Measurements from ENCODE around the gene SYTL1. TPM values are rescaled to one million over a fixed set of nuclear protein-coding genes. Genes with fewer than 3 reads are reported as not detected.

SYTL1 gene
- total and polyA plus RNA-seq, 4 experiments from 2014 or later: 99.7 to 158 (median 144) TPM

DNA sequence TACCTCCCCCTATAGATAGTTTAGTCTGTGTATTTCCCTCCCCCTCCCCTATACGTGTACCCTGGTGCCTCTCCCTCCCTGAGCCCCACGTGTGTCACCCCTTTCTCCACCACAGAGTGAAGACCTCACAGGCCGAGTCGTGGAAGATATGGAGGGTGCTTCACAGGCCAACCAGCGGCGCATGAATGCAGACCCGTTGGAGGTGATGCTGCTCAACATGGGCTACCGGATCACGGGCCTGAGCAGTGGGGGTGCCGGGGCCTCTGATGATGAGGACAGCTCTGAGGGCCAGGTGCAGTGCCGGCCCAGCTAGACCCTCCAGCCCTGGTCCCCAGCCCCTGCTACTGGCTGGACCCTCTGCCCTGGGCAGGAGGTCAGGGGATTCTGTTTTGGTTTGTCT lies 35.8 kb upstream of the SYTL1 start:
- H3K4me3 Mint-ChIP-seq: no peak overlapping the region
- H3K36me3 Mint-ChIP-seq: peaks cover 12 to 42% of the 10 kb centered on the region in 2 donors
- peaks cover 17% of the 10 kb centered on the region for H3K36me3 ChIP-seq (ENCODE audit: insufficient read depth, low read length)

DNA sequence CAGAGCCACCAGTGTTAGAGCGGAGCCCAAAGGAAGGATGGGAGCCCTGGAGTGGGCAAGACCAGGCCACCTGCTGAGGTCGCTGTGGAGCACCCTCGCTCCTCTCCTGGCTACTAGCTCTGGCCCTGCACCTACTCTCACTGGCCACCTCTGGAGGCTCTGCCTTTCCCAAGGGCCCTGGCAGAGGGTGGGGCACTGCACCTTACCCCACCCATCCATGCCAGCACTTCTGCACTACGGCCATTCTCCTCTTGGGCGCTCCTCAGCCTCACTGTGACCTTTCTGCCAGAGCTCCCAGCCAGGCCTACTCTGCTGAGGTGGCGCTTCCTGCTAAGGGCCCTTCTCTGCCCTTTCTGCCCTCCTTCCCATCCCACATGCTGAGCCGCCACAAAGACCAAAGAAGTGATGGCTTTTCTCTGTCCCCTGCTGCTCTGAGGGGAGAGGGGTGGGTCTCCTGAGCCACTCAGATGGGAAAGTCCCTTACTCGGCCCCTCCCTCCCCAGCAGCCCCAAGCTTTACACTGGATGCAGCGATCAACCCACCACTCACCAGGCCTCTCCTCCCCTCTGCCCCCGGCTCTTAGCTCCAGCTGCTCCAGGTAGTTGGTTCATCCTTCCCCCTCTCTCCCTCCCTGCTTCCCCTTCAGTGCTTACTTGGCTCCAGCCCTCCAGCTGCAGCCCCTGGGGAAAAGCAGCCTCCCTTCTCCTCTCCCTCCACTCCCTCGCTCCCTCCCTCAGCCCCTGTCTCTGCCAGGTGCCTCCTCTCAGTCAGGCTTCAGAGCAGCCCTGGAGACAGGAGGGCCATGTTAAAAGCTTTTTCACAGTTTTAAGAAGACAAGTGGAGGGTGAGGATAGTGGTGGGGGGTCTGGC lies 34.7 kb upstream of the SYTL1 start:
- Mint-ChIP-seq H3K27ac (no peak overlapping the region), H3K27me3 (no peaks in the 10 kb centered on the region), H3K9me3 (no peaks in the 10 kb centered on the region), H3K4me3 (no peak overlapping the region), H3K4me1 (no peaks in the 10 kb centered on the region), H3K36me3 (peaks cover 10 to 33% of the 10 kb centered on the region in 2 donors)
- Histone ChIP-seq H3K9me3 (ENCODE audit: control insufficient read depth in 1 of 2, low read length in 2 of 2) (no peaks in the 10 kb centered on the region), H3K4me1 (ENCODE audit: insufficient read depth, low read length) (no peaks in the 10 kb centered on the region), H3K27me3 (ENCODE audit: insufficient read depth, low read length) (no peaks in the 10 kb centered on the region), H3K4me3 (ENCODE audit: low read length in 2 of 2) (no peak overlapping the region), H3K36me3 (ENCODE audit: insufficient read depth, low read length) (peaks cover 10% of the 10 kb centered on the region), H3K27ac (ENCODE audit: low read depth, low read length) (no peak overlapping the region)
- DNase-seq: no peak
- ChIA-PET POLR2A (ENCODE audit: partially characterized antibody) (no interaction called here), CTCF (ENCODE audit: partially characterized antibody) (interaction anchor here (1.5 to 4.1 kb wide), 6 partner anchors 9 to 205 kb away, joined by 3 to 38 read pairs (median 6); no protein-coding TSS in a partner anchor)
- intact Hi-C loops (cut with micrococcal nuclease): no loop called here

More for the DNA sequence above, 35.8 kb upstream of the SYTL1 start:
- no peak overlapping the region for H3K27ac ChIP-seq (ENCODE audit: low read depth, low read length)
- no peak overlapping the region for H3K4me3 ChIP-seq (ENCODE audit: low read length in 2 of 2)
- DNase-seq: no peak
- no peaks in the 10 kb centered on the region for H3K27me3 ChIP-seq (ENCODE audit: insufficient read depth, low read length)
- intact Hi-C loops (cut with micrococcal nuclease): no loop called here
- Mint-ChIP-seq H3K27ac (no peak overlapping the region), H3K9me3 (no peaks in the 10 kb centered on the region), H3K27me3 (no peaks in the 10 kb centered on the region), H3K4me1 (no peaks in the 10 kb centered on the region)
- ChIA-PET POLR2A (ENCODE audit: partially characterized antibody) (no interaction called here), CTCF (ENCODE audit: partially characterized antibody) (interaction anchor here (2.2 to 4.1 kb wide), 2 partner anchors 8 to 12 kb away, joined by 7 to 38 read pairs; no protein-coding TSS in a partner anchor)
- H3K4me1 ChIP-seq (ENCODE audit: insufficient read depth, low read length): no peaks in the 10 kb centered on the region
- H3K9me3 ChIP-seq (ENCODE audit: control insufficient read depth in 1 of 2, low read length in 2 of 2): no peaks in the 10 kb centered on the region

DNA sequence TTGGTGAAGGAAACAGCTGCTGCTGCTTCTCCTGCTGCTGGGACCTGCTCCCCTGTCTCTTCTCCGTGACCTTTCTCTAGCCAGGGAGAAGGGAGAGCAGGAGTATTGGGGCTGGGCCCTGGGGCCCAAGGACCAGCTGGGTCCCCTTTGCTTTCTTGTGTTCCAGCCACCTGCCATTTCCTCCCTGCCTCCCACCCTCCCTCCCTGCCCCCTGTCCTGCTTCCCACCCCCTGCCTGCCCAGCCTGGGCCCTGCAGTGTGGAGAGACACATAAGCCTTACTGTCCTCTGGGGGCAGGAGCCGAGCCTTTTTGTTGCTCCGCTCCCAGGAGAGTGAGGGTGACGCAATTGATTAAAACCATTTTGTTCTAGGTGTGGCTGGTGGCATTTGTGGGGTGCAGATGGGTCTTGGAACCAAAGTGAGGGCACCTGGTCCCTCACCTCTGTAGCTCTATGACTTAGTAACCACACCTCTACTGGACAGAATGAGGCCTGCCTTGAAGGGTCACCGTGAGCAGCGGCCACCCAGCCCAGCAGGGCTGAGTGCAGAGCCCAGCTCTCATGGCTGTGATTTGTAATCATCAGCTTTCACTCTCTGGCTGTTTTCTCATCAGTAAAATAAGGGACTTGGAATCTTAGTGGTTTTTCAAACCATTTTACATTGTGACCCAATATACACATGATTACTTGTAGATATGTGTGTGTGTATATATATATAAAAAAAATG lies 33.8 kb upstream of the SYTL1 start:
- no peaks in the 10 kb centered on the region for H3K27me3 ChIP-seq (ENCODE audit: insufficient read depth, low read length)
- H3K36me3 Mint-ChIP-seq: peaks cover 7 to 30% of the 10 kb centered on the region in 2 donors
- H3K9me3 ChIP-seq (ENCODE audit: control insufficient read depth in 1 of 2, low read length in 2 of 2): no peaks in the 10 kb centered on the region
- no peaks in the 10 kb centered on the region for H3K4me1 ChIP-seq (ENCODE audit: insufficient read depth, low read length)
- H3K4me1 Mint-ChIP-seq: no peaks in the 10 kb centered on the region
- peaks cover 7% of the 10 kb centered on the region for H3K36me3 ChIP-seq (ENCODE audit: insufficient read depth, low read length)
- CTCF ChIA-PET (ENCODE audit: partially characterized antibody): interaction anchor here (1.5 to 4.1 kb wide), 6 partner anchors 10 to 206 kb away, joined by 3 to 38 read pairs (median 6); no protein-coding TSS in a partner anchor
- no peak overlapping the region for H3K4me3 Mint-ChIP-seq
- no peak overlapping the region for H3K4me3 ChIP-seq (ENCODE audit: low read length in 2 of 2)
- no peaks in the 10 kb centered on the region for H3K27me3 Mint-ChIP-seq
- DNase-seq: no peak
- no peak overlapping the region for H3K27ac ChIP-seq (ENCODE audit: low read depth, low read length)
- no peak overlapping the region for H3K27ac Mint-ChIP-seq
- intact Hi-C loops (cut with micrococcal nuclease): no loop called here
- POLR2A ChIA-PET (ENCODE audit: partially characterized antibody): no interaction called here
- H3K9me3 Mint-ChIP-seq: no peaks in the 10 kb centered on the region

DNA sequence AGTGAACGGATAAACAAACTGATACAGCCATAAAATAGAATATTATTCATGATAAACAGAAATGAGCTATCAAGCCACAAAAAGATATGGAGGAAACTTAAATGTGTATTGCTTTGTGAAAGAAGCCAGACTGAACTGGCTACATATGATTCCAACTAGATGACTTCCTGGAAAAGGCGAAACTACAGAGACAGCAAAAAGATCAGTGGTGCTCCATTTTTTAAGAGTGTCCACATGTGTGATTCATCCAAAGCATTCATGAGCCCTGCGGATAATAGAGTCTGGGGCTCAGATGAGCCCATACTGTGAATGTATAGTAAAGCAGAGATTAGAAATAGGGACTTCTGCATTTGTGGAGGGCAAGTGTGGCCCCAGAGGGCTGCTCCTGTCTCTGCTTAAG lies 27.7 kb upstream of the SYTL1 start:
- intact Hi-C loops (cut with micrococcal nuclease): no loop called here
- ChIA-PET POLR2A (ENCODE audit: partially characterized antibody) (interaction anchor here (0.6 kb wide), 2 partner anchors 43 to 305 kb away, joined by 3 to 4 read pairs; no protein-coding TSS in a partner anchor), CTCF (ENCODE audit: partially characterized antibody) (interaction anchor here (0.7 to 3.3 kb wide), 4 partner anchors 13 to 19 kb away, joined by 3 to 31 read pairs (median 8); no protein-coding TSS in a partner anchor)
- Histone ChIP-seq H3K4me3 (ENCODE audit: low read length in 2 of 2) (no peak overlapping the region), H3K27ac (ENCODE audit: low read depth, low read length) (no peak overlapping the region), H3K36me3 (ENCODE audit: insufficient read depth, low read length) (no peaks in the 10 kb centered on the region), H3K27me3 (ENCODE audit: insufficient read depth, low read length) (no peaks in the 10 kb centered on the region), H3K9me3 (ENCODE audit: control insufficient read depth in 1 of 2, low read length in 2 of 2) (no peaks in the 10 kb centered on the region), H3K4me1 (ENCODE audit: insufficient read depth, low read length) (no peaks in the 10 kb centered on the region)
- Mint-ChIP-seq H3K36me3 (no peaks in the 10 kb centered on the region), H3K9me3 (peaks cover 0 to 2% (median 0%) of the 10 kb centered on the region in 8 donors), H3K27me3 (peaks cover 0 to 3% of the 10 kb centered on the region in 2 donors), H3K4me1 (no peaks in the 10 kb centered on the region), H3K4me3 (no peak overlapping the region), H3K27ac (peak overlapping the region in 2 of 7 donors; percentile 22 to 57)
- no peak for DNase-seq

DNA sequence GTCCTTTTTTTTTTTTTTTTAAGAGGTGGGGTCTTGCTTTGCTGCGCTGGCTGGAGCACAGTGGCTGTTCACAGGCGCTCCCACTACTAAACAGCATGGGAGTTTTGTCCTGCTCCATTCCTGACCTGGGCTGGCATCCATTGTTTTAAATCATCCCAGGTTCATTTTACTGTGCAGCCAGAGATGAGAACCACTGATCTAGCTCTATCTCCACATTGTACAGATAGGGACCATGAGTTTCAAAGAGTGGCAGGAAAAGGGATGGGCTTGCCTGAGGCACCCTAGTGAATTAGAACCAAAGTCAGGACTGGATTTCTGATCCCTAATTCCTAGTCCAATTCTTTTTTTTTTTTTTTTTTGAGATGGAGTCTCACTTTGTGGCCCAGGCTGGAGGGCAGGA lies 27.1 kb upstream of the SYTL1 start:
- intact Hi-C loops (cut with micrococcal nuclease): no loop called here
- H3K27ac Mint-ChIP-seq: no peak overlapping the region
- Histone ChIP-seq H3K27ac (ENCODE audit: low read depth, low read length) (no peak overlapping the region), H3K9me3 (ENCODE audit: control insufficient read depth in 1 of 2, low read length in 2 of 2) (no peaks in the 10 kb centered on the region), H3K27me3 (ENCODE audit: insufficient read depth, low read length) (no peaks in the 10 kb centered on the region), H3K4me3 (ENCODE audit: low read length in 2 of 2) (no peak overlapping the region), H3K4me1 (ENCODE audit: insufficient read depth, low read length) (no peaks in the 10 kb centered on the region), H3K36me3 (ENCODE audit: insufficient read depth, low read length) (no peaks in the 10 kb centered on the region)
- CTCF ChIA-PET (ENCODE audit: partially characterized antibody): interaction anchor here (0.5 to 3.3 kb wide), 4 partner anchors 12 to 82 kb away, joined by 3 to 31 read pairs (median 8); no protein-coding TSS in a partner anchor
- DNase-seq: no peak
- peaks cover 0 to 2% (median 0%) of the 10 kb centered on the region in 8 donors for H3K9me3 Mint-ChIP-seq
- H3K4me3 Mint-ChIP-seq: no peak overlapping the region
- H3K4me1 Mint-ChIP-seq: no peaks in the 10 kb centered on the region
- peaks cover 2 to 3% of the 10 kb centered on the region in 2 donors for H3K27me3 Mint-ChIP-seq
- POLR2A ChIA-PET (ENCODE audit: partially characterized antibody): interaction anchor here (0.6 to 0.7 kb wide), 3 partner anchors 42 to 732 kb away, joined by 3 to 4 read pairs (median 3); no protein-coding TSS in a partner anchor
- no peaks in the 10 kb centered on the region for H3K36me3 Mint-ChIP-seq

DNA sequence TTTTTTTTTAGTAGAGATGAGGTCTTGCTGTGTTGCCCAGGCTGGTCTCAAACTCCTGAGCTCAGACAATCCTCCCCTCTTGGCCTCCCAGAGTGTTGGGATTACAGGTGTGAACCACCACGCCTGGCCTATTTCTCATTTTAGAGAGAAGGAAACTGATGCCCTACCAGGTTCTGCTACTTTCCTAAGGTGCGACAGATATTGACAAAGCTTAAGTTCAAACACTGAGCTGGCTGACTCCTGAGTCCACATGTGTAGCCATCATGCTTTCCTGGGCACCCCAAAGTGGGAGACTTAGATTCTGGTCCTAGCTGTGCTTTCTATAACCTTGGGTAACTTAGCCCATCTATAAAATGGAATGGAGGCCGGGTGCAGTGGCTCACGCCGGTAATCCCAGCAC lies 25.0 kb upstream of the SYTL1 start:
- POLR2A ChIA-PET (ENCODE audit: partially characterized antibody): interaction anchor here (0.9 to 1.3 kb wide), 2 partner anchors 14 to 44 kb away, joined by 3 read pairs; no protein-coding TSS in a partner anchor

More for the DNA sequence above, 25.0 kb upstream of the SYTL1 start:
- H3K4me3 ChIP-seq (ENCODE audit: low read length in 2 of 2): no peak overlapping the region
- no peak overlapping the region for H3K27ac Mint-ChIP-seq
- H3K4me1 ChIP-seq (ENCODE audit: insufficient read depth, low read length): peaks cover 7% of the 10 kb centered on the region
- H3K9me3 ChIP-seq (ENCODE audit: control insufficient read depth in 1 of 2, low read length in 2 of 2): no peaks in the 10 kb centered on the region
- peaks cover 3 to 10% (median 4%) of the 10 kb centered on the region in 4 donors for H3K4me1 Mint-ChIP-seq
- peaks cover 5% of the 10 kb centered on the region for H3K27me3 ChIP-seq (ENCODE audit: insufficient read depth, low read length)
- H3K27ac ChIP-seq (ENCODE audit: low read depth, low read length): no peak overlapping the region
- H3K4me3 Mint-ChIP-seq: no peak overlapping the region
- H3K27me3 Mint-ChIP-seq: peaks cover 3 to 4% of the 10 kb centered on the region in 2 donors
- CTCF ChIA-PET (ENCODE audit: partially characterized antibody): interaction anchor here (0.9 to 3.1 kb wide), 6 partner anchors 10 to 71 kb away, joined by 3 to 12 read pairs (median 4); no protein-coding TSS in a partner anchor
- intact Hi-C loops (cut with micrococcal nuclease): no loop called here
- DNase-seq: no peak
- no peaks in the 10 kb centered on the region for H3K36me3 ChIP-seq (ENCODE audit: insufficient read depth, low read length)
- H3K9me3 Mint-ChIP-seq: peaks cover 0 to 2% (median 0%) of the 10 kb centered on the region in 8 donors
- peaks cover 0 to 1% of the 10 kb centered on the region in 2 donors for H3K36me3 Mint-ChIP-seq

Data from CD4-positive, alpha-beta memory T cell (primary cell).